ENCODE measurements around the gene SLC9A8. TPM values are rescaled to one million over a fixed set of nuclear protein-coding genes. Genes with fewer than 3 reads are reported as not detected.

SLC9A8 gene
- total and polyA plus RNA-seq, 12 donors: 12.4 to 23.3 (median 17.5) TPM

- Histone ChIP-seq H3K27me3 (no peaks in the 10 kb centered on the region), H3K9me3 (replicated peaks in 1 of 3) (no peaks in the 10 kb centered on the region), H3K4me1 (replicated peaks in 1 of 2) (peaks cover 9 to 30% of the 10 kb centered on the region in 2 donors), H3K4me3 (no peak overlapping the region), H3K27ac (no peak overlapping the region), H3K36me3 (replicated peaks in 1 of 2) (peaks cover 0 to 48% of the 10 kb centered on the region in 2 donors)
- TF ChIP-seq POLR2A (IDR thresholded peaks at IDR 0.05): no peak
- no peak for TF ChIP-seq CTCF (IDR thresholded peaks at IDR 0.05)
- intact Hi-C loops (cut with DNase I): no loop called here
- 95 to 99% (median 95%) methylated on average over 9 to 11 of the region's 11 CpGs for WGBS, 4 donors
- DNase-seq: no peak
Measured at GRCh38 chr20:49908258-49908565, 95.6 kb downstream of the SLC9A8 start.

GRCh38 chr20:49909499-49910339, 97.1 kb downstream of the SLC9A8 start:
- Histone ChIP-seq H3K27me3 (no peaks in the 10 kb centered on the region), H3K4me1 (replicated peaks in 1 of 2) (peaks cover 21 to 45% of the 10 kb centered on the region in 2 donors), H3K27ac (peak overlapping the region; percentile 26 to 88 (median 69)), H3K9me3 (replicated peaks in 1 of 3) (no peaks in the 10 kb centered on the region), H3K4me3 (no peak overlapping the region), H3K36me3 (replicated peaks in 1 of 2) (peaks cover 0 to 39% of the 10 kb centered on the region in 2 donors)
- DNase-seq: peak in 6 of 7 donors; percentile 75 to 87 (median 76)
- WGBS, 4 donors: 34 to 38% (median 35%) methylated on average over 28 of the region's 28 CpGs
- intact Hi-C loops (cut with DNase I): no loop called here
- TF ChIP-seq CTCF (IDR thresholded peaks at IDR 0.05) (peak in 5 of 6 experiments; percentile 46 to 61 (median 52)), POLR2A (IDR thresholded peaks at IDR 0.05) (no peak)

- no peak overlapping the region for H3K4me3 ChIP-seq
- peaks cover 0 to 33% of the 10 kb centered on the region in 2 donors for H3K36me3 ChIP-seq (replicated peaks in 1 of 2)
- TF ChIP-seq POLR2A (IDR thresholded peaks at IDR 0.05) (no peak), CTCF (IDR thresholded peaks at IDR 0.05) (no peak)
- intact Hi-C loops (cut with DNase I): no loop called here
- H3K27ac ChIP-seq: peak overlapping the region; percentile 26 to 88 (median 69)
- 49 to 63% (median 56%) methylated on average over 3 to 4 of the region's 4 CpGs for WGBS, 4 donors
- H3K27me3 ChIP-seq: no peaks in the 10 kb centered on the region
- no peaks in the 10 kb centered on the region for H3K9me3 ChIP-seq (replicated peaks in 1 of 3)
- H3K4me1 ChIP-seq (replicated peaks in 1 of 2): peaks cover 24 to 46% of the 10 kb centered on the region in 2 donors
- no peak for DNase-seq
Measured at GRCh38 chr20:49910340-49910706, 97.7 kb downstream of the SLC9A8 start.

GRCh38 chr20:49913399-49914047, 100.9 kb downstream of the SLC9A8 start:
- TF ChIP-seq CTCF (IDR thresholded peaks at IDR 0.05) (no peak), POLR2A (IDR thresholded peaks at IDR 0.05) (no peak)
- peaks cover 0 to 2% of the 10 kb centered on the region in 2 donors for H3K36me3 ChIP-seq (replicated peaks in 1 of 2)
- peaks cover 29 to 56% of the 10 kb centered on the region in 2 donors for H3K4me1 ChIP-seq (replicated peaks in 1 of 2)
- WGBS, 4 donors: 75 to 81% (median 79%) methylated on average over 16 of the region's 16 CpGs
- no peak overlapping the region for H3K27ac ChIP-seq
- intact Hi-C loops (cut with DNase I): no loop called here
- no peak overlapping the region for H3K4me3 ChIP-seq
- H3K27me3 ChIP-seq: no peaks in the 10 kb centered on the region
- no peak for DNase-seq
- H3K9me3 ChIP-seq (replicated peaks in 1 of 3): no peaks in the 10 kb centered on the region

Measured in adrenal gland (tissue), 12 donors.